GM23338 (cell line): ENCODE measurements around the gene PGLYRP1. TPM values are rescaled to one million over a fixed set of nuclear protein-coding genes. Genes with fewer than 3 reads are reported as not detected.

Experiments
- ATAC-seq: fragments of 200-7000 bp; cut with Tn5 transposase; 3 replicates; pipeline ENCODE4 v1.9.1; 2020
- DNase-seq: peaks from one replicate; pipeline ENCODE4 v3.0.0-alpha.2; 2015; ENCODE audit warnings: low spot score
- H2AFZ ChIP-seq: fragments of 200-600 bp; sonication (generic); 2 replicates; pipeline ENCODE4 v1.8.0; 2016; ENCODE audit warnings: antibody characterized with exemption, mild to moderate bottlenecking, moderate library complexity
- H3F3A ChIP-seq: fragments of 200-600 bp; sonication (generic); replicated peaks from 2 replicates; pipeline ENCODE4 v1.8.0; 2017; ENCODE audit warnings: antibody characterized with exemption, mixed run types, low read depth
- H3K27ac ChIP-seq: fragments of 200-600 bp; sonication (generic); 2 replicates; pipeline ENCODE4 v1.6.1; 2016; ENCODE audit warnings: low read depth
- H3K27me3 ChIP-seq: fragments of 200-600 bp; sonication (generic); 2 replicates; pipeline ENCODE4 v1.8.0; 2016; ENCODE audit warnings: mild to moderate bottlenecking, mixed run types, moderate library complexity; ENCODE audit not compliant: insufficient read depth
- H3K36me3 ChIP-seq: fragments of 200-600 bp; sonication (generic); 2 replicates; pipeline ENCODE4 v1.8.0; 2016; ENCODE audit warnings: mild to moderate bottlenecking; ENCODE audit not compliant: insufficient read depth
- H3K4me1 ChIP-seq: fragments of 200-600 bp; sonication (generic); 2 replicates; pipeline ENCODE4 v1.8.0; 2016; ENCODE audit warnings: mild to moderate bottlenecking, moderate library complexity; ENCODE audit not compliant: insufficient read depth
- H3K4me2 ChIP-seq: fragments of 200-600 bp; sonication (generic); 2 replicates; pipeline ENCODE4 v1.7.1; 2017; ENCODE audit warnings: mixed run types
- H3K4me3 ChIP-seq: fragments of 200-600 bp; sonication (generic); 2 replicates; pipeline ENCODE4 v1.6.1; 2016; ENCODE audit warnings: mixed run types
- H3K79me2 ChIP-seq: fragments of 200-600 bp; sonication (generic); replicated peaks from 2 replicates; pipeline ENCODE4 v1.8.0; 2017; ENCODE audit warnings: mild to moderate bottlenecking; ENCODE audit not compliant: insufficient read depth
- H3K9me2 ChIP-seq: fragments of 200-600 bp; sonication (generic); 2 replicates; pipeline ENCODE4 v1.8.0; 2017; ENCODE audit not compliant: insufficient read depth
- H4K20me1 ChIP-seq: fragments of 200-600 bp; sonication (generic); replicated peaks from 2 replicates; pipeline ENCODE4 v1.8.0; 2017; ENCODE audit warnings: mild to moderate bottlenecking; ENCODE audit not compliant: insufficient read depth
- H3K27ac Mint-ChIP-seq: 2 replicates; pipeline ENCODE4 v1.8.0; 2020; ENCODE audit warnings: inconsistent platforms, mild to moderate bottlenecking, moderate library complexity, mixed read lengths
- H3K27me3 Mint-ChIP-seq: 3 replicates; pipeline ENCODE4 v1.8.0; 2022; ENCODE audit warnings: low read depth, mild to moderate bottlenecking, moderate library complexity, mixed read lengths, inconsistent platforms; ENCODE audit not compliant: insufficient read depth, poor library complexity
- H3K36me3 Mint-ChIP-seq: 3 replicates; pipeline ENCODE4 v1.8.0; 2021; ENCODE audit warnings: low read depth, mild to moderate bottlenecking, inconsistent platforms, moderate library complexity, mixed read lengths
- H3K4me1 Mint-ChIP-seq: 3 replicates; pipeline ENCODE4 v1.8.0; 2020; ENCODE audit warnings: mild to moderate bottlenecking, inconsistent platforms, mixed read lengths
- H3K4me3 Mint-ChIP-seq: 3 replicates; pipeline ENCODE4 v1.8.0; 2021; ENCODE audit warnings: moderate library complexity, mild to moderate bottlenecking, inconsistent platforms, mixed read lengths
- H3K9me3 Mint-ChIP-seq: 3 replicates; pipeline ENCODE4 v1.8.0; 2020; ENCODE audit warnings: moderate library complexity, mild to moderate bottlenecking, inconsistent platforms, mixed read lengths
- CREB1 ChIP-seq: fragments of 250-450 bp; sonication (Bioruptor Pico); IDR thresholded peaks from 2 replicates; pipeline ENCODE4 v1.5.0; 2020; ENCODE audit warnings: low read depth, mild to moderate bottlenecking, moderate library complexity
- EZH2 ChIP-seq: fragments of 200-600 bp; sonication (generic); IDR thresholded peaks from one replicate; pipeline ENCODE4 v1.8.0; 2017; ENCODE audit warnings: antibody characterized with exemption, mild to moderate bottlenecking, low read depth; ENCODE audit not compliant: unreplicated experiment
- NANOG ChIP-seq: IDR thresholded peaks from 2 replicates; pipeline ENCODE4 v1.6.1; 2016; ENCODE audit warnings: antibody characterized with exemption, borderline replicate concordance
- POLR2AphosphoS5 ChIP-seq: IDR thresholded peaks from 2 replicates; pipeline ENCODE4 v1.6.1; 2016; ENCODE audit warnings: antibody characterized with exemption, low read depth
- STAT1 ChIP-seq: IDR thresholded peaks from one replicate; pipeline ENCODE4 v1.6.1; 2016; ENCODE audit warnings: antibody characterized with exemption; ENCODE audit not compliant: unreplicated experiment
- ZNF331 ChIP-seq: fragments of 250-450 bp; sonication (Bioruptor Pico); IDR thresholded peaks from 2 replicates; pipeline ENCODE4 v1.5.0; 2020; ENCODE audit warnings: low read depth, mild to moderate bottlenecking, moderate library complexity
- polyA plus RNA-seq: library from polyadenylated mRNA; unstranded; fragments of >200 nt; fragmentation: Nextera tagmentation; extraction: Ambion mirVana; gene quantifications from 2 replicates; pipeline ENCODE4 v1.2.1, GENCODE V29; 2016
- total RNA-seq: library from RNA; depleted of rRNA; stranded (reverse); fragments of >200 nt; shearing (Covaris generic); gene quantifications from 2 replicates; pipeline ENCODE4 v1.2.3, GENCODE V29; 2014
- TF ChIP-seq, protein P1 (sequence below), 2 experiments: fragments of 200-600 bp in 1 of 2; sonication (generic) in 1 of 2; conservative IDR thresholded peaks; 2 replicates each; pipeline versions ENCODE4 v1.5.1 to v1.6.1; 2016 to 2017; ENCODE audit warnings: antibody characterized with exemption in 2 of 2, low read depth in 2 of 2, mild to moderate bottlenecking in 2 of 2, moderate library complexity in 1 of 2
- TF ChIP-seq, protein P2 (sequence below): IDR thresholded peaks from one replicate; pipeline ENCODE4 v1.6.1; 2018; ENCODE audit warnings: antibody characterized with exemption; ENCODE audit not compliant: unreplicated experiment

The PGLYRP1 gene
- total and polyA plus RNA-seq, 2 experiments from 2014 or later = not detected

DNA sequence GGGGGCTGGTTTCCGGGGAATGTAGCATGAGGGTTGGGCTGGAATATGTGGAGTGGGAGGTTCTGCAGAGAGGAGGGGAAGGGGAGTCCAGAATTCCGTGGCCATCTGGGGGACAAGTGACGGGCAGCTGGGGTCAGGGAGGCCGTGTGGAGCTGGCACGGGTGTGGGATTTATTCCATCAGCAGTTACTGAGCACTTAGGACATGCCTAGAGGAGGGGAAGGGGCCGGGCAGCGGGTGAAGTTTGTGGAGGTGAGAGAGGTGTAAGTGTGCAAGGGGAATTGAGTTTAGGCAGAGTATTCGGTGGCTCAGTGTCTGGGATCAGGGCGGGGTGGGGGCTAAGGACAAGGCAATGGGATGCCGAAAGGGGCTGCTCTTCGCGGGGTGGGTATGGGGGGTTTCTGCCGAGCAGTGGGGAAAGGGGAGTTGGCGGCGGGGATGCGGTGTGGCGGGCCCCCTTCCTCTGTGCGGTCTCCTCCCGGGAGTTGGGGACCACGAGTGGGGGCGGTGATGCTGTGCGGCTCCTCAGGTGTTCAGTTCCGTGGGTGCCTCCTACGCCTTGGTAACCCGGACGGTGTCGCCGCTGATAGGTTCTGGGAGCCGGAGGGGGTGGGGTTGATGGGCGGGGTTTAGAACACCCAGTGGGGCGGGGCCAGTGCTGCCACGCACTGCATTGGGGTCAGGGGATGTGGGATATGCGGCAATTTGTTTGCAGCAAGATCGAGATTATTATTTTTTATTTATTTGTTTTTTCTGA is 22.2 kb downstream of the PGLYRP1 start:
- H3K27me3 ChIP-seq = no peaks in the 10 kb centered on the region
- no peak overlapping the region; the same call in 1 of the 2 replicates for H3K27ac Mint-ChIP-seq
- H3F3A ChIP-seq = peaks cover 7% of the 10 kb centered on the region; the same call in 1 of the 2 replicates
- peaks cover 13% of the 10 kb centered on the region for H3K27me3 Mint-ChIP-seq
- peaks cover 25% of the 10 kb centered on the region for H3K79me2 ChIP-seq
- H3K4me2 ChIP-seq = peak overlapping the region; percentile 97
- peak overlapping the region; percentile 88 for H3K4me3 ChIP-seq
- H3K4me3 Mint-ChIP-seq = peak overlapping the region; percentile 94
- peaks cover 27% of the 10 kb centered on the region for H3K4me1 Mint-ChIP-seq
- H3K4me1 ChIP-seq = peaks cover 8% of the 10 kb centered on the region
- H3K36me3 Mint-ChIP-seq = 0 out of 3 replicates have a peak, but pooled peaks cover 2% of the 10 kb centered on the region
- H3K27ac ChIP-seq = no peak overlapping the region
- no peaks in the 10 kb centered on the region; the same call in 1 of the 2 replicates for H4K20me1 ChIP-seq
- no peak overlapping the region; the same call in 1 of the 2 replicates for H2AFZ ChIP-seq
- no peaks in the 10 kb centered on the region for H3K36me3 ChIP-seq
- peak; percentile 84 for ATAC-seq
- TF ChIP-seq, protein P1, sequence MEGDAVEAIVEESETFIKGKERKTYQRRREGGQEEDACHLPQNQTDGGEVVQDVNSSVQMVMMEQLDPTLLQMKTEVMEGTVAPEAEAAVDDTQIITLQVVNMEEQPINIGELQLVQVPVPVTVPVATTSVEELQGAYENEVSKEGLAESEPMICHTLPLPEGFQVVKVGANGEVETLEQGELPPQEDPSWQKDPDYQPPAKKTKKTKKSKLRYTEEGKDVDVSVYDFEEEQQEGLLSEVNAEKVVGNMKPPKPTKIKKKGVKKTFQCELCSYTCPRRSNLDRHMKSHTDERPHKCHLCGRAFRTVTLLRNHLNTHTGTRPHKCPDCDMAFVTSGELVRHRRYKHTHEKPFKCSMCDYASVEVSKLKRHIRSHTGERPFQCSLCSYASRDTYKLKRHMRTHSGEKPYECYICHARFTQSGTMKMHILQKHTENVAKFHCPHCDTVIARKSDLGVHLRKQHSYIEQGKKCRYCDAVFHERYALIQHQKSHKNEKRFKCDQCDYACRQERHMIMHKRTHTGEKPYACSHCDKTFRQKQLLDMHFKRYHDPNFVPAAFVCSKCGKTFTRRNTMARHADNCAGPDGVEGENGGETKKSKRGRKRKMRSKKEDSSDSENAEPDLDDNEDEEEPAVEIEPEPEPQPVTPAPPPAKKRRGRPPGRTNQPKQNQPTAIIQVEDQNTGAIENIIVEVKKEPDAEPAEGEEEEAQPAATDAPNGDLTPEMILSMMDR (conservative IDR thresholded peaks at IDR 0.05; ENCODE audit: low read depth in 2 of 2) = no peak
- no peak for TF ChIP-seq CREB1
- TF ChIP-seq EZH2 = no peak
- TF ChIP-seq, protein P2, sequence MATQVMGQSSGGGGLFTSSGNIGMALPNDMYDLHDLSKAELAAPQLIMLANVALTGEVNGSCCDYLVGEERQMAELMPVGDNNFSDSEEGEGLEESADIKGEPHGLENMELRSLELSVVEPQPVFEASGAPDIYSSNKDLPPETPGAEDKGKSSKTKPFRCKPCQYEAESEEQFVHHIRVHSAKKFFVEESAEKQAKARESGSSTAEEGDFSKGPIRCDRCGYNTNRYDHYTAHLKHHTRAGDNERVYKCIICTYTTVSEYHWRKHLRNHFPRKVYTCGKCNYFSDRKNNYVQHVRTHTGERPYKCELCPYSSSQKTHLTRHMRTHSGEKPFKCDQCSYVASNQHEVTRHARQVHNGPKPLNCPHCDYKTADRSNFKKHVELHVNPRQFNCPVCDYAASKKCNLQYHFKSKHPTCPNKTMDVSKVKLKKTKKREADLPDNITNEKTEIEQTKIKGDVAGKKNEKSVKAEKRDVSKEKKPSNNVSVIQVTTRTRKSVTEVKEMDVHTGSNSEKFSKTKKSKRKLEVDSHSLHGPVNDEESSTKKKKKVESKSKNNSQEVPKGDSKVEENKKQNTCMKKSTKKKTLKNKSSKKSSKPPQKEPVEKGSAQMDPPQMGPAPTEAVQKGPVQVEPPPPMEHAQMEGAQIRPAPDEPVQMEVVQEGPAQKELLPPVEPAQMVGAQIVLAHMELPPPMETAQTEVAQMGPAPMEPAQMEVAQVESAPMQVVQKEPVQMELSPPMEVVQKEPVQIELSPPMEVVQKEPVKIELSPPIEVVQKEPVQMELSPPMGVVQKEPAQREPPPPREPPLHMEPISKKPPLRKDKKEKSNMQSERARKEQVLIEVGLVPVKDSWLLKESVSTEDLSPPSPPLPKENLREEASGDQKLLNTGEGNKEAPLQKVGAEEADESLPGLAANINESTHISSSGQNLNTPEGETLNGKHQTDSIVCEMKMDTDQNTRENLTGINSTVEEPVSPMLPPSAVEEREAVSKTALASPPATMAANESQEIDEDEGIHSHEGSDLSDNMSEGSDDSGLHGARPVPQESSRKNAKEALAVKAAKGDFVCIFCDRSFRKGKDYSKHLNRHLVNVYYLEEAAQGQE = no peak
- no peaks in the 10 kb centered on the region for H3K9me2 ChIP-seq
- DNase-seq = peak; percentile 85
- H3K9me3 Mint-ChIP-seq = no peaks in the 10 kb centered on the region; the same call in 2 of the 3 replicates

DNA sequence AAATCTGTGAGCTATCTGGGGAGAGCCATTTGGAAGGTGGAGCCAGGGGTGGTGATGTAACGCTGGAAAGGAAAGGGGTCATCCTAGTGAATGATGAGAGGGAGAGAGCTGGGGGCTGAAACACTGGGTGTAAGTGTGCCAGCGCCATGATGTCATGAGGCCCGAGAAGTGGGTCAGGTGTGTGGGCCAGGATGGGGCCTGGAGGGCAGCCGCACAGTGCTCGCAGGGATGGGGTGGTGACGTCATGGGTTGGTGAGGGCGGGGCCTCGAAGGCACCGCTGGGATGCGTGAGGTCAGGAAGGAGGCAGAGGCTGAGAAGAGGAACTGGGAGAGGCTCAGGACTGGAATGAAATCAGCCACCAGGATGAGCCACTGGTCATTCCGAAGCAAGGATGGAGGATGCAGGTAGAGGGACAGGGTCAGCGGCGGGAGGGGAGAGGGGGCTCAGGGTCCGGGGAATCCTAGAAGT is 23.2 kb downstream of the PGLYRP1 start:
- Mint-ChIP-seq H3K4me1 (peaks cover 27% of the 10 kb centered on the region), H3K27me3 (peaks cover 13% of the 10 kb centered on the region), H3K36me3 (0 out of 3 replicates have a peak, but pooled peaks cover 2% of the 10 kb centered on the region), H3K9me3 (no peaks in the 10 kb centered on the region; the same call in 2 of the 3 replicates), H3K27ac (peak overlapping the region; percentile 71), H3K4me3 (peak overlapping the region; percentile 94)
- Histone ChIP-seq H3K79me2 (peaks cover 27% of the 10 kb centered on the region), H3K4me1 (peaks cover 8% of the 10 kb centered on the region), H3K4me3 (peak overlapping the region; percentile 88), H3K36me3 (no peaks in the 10 kb centered on the region), H2AFZ (peak overlapping the region; percentile 87), H3K27ac (0 out of 2 replicates have a peak overlapping the region, but pooled peaks have one; percentile 45), H4K20me1 (no peaks in the 10 kb centered on the region; the same call in 1 of the 2 replicates), H3K27me3 (no peaks in the 10 kb centered on the region), H3K9me2 (no peaks in the 10 kb centered on the region), H3K4me2 (peak overlapping the region; percentile 97), H3F3A (peaks cover 7% of the 10 kb centered on the region; the same call in 1 of the 2 replicates)
- DNase-seq = peak; percentile 87
- peak; percentile 47 for ATAC-seq
- TF ChIP-seq POLR2AphosphoS5 (peak; percentile 39; the same call in 1 of the 2 replicates), NANOG (no peak), ZNF331 (CRISPR knock-in tag) (no peak), STAT1 (no peak), CREB1 (peak; percentile 96), EZH2 (no peak)
- TF ChIP-seq, protein P2 = no peak
- TF ChIP-seq, protein P1 (conservative IDR thresholded peaks at IDR 0.05; ENCODE audit: low read depth in 2 of 2) = no peak
